ENCODE measurements around the gene FKBP1B.

DNA sequence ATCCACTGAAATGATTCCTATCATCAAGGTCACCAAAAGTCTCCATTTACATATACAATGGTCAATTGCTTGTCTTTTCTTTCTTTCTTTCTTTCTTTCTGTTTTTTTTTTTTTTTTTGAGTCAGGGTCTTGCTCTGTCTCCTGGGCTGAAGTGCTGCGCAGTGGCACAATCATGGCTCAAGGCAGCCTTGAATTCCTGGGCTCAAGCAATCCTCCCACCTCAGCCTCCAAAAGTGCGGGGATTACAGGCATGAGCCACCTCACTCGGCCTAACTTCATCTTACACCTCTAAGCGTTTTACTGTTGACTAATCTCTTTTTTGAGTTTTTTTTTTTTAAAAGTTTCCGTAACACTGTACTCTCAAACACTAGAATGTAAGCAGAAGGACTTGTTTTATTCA lies 25.7 kb downstream of the FKBP1B start:
- no peak for TF ChIP-seq BACH2 (CRISPR knock-in tag; IDR thresholded peaks at IDR 0.05; ENCODE audit: borderline replicate concordance)
- TF ChIP-seq PATZ1 (CRISPR knock-in tag; IDR thresholded peaks at IDR 0.05; ENCODE audit: borderline replicate concordance) = no peak
- TF ChIP-seq ZFP30 (CRISPR knock-in tag; IDR thresholded peaks at IDR 0.05) = no peak
- TF ChIP-seq TSHZ2 (CRISPR knock-in tag; IDR thresholded peaks at IDR 0.05) = no peak
